Neural cell (in vitro differentiated cells): ENCODE data around the gene PTPRR.

Experiments used
- CTCF ChIP-seq: fragments of 450-650 bp; IDR thresholded peaks from 2 replicates; pipeline ENCODE4 v1.5.1; 2014; ENCODE audit warnings: antibody characterized with exemption, mild to moderate bottlenecking, moderate library complexity; ENCODE audit not compliant: poor library complexity, severe bottlenecking
- EZH2 ChIP-seq: fragments of 200-600, 300-800 bp; shearing (Covaris generic), sonication (generic); IDR thresholded peaks from 2 replicates; pipeline ENCODE4 v1.6.1; 2014; ENCODE audit warnings: antibody characterized with exemption, low read length, borderline replicate concordance, mild to moderate bottlenecking; ENCODE audit not compliant: insufficient read depth, poor library complexity, severe bottlenecking
- POLR2AphosphoS5 ChIP-seq: IDR thresholded peaks from 2 replicates; pipeline ENCODE4 v1.6.1; 2012

- TF ChIP-seq CTCF = no peak
- TF ChIP-seq POLR2AphosphoS5 = no peak
- TF ChIP-seq EZH2 = no peak
These were observed 131.8 kb downstream of the PTPRR start for GRCh38 chr12:70788774-70789173.
